Measurements from ENCODE around the gene RGS11. TPM values are rescaled to one million over a fixed set of nuclear protein-coding genes. Genes with fewer than 3 reads are reported as not detected.

The RGS11 gene
- total and polyA plus RNA-seq, 2 experiments from 2014 or later = 0.74 to 1.8 TPM

DNA sequence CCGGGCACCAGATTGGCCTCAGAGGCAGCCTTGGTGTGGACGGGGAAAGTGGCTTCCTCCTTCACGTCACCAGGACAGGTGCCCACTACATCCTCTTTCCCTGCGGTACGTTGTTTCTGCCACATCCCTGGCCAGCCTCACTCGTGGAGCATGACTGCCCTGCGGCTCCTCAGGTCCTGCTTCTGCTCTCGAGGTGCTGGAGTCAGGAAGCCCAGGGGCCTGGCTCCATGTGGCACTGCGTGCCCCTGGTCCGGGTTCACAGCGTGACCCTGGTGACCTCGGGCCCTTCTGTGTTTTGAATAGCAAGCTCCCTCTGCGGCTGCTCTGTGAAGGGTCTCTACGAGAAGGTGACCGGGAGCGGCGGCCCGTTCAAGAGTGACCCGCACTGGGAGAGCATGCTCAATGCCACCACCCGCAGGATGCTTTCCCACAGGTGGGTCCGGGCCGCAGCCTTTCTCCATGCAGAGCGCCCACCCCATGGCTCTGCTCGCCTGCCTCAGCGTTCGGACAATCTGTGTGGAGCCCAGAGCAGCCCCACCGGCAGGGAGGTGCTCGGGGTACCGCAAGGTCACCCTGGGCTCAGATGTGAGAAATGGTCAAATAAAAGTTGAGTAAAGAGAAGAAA lies 13.5 kb downstream of the RGS11 start:
- no peak overlapping the region for H2AFZ ChIP-seq
- DNase-seq (ENCODE audit: low spot score) = no peak
- H3K27ac Mint-ChIP-seq = no peak overlapping the region
- no peaks in the 10 kb centered on the region for H3K9me3 Mint-ChIP-seq
- H3K4me2 ChIP-seq = no peak overlapping the region
- H3K27ac ChIP-seq (ENCODE audit: low read depth) = no peak overlapping the region
- H3K36me3 ChIP-seq (ENCODE audit: insufficient read depth) = no peaks in the 10 kb centered on the region; the same call in 1 of the 2 replicates
- peaks cover 4% of the 10 kb centered on the region for H3K27me3 Mint-ChIP-seq (ENCODE audit: insufficient read depth, low read depth, poor library complexity)
- H4K20me1 ChIP-seq (replicated peaks; ENCODE audit: insufficient read depth) = no peaks in the 10 kb centered on the region
- no peak for ATAC-seq
- no peaks in the 10 kb centered on the region for H3K79me2 ChIP-seq (replicated peaks; ENCODE audit: insufficient read depth)
- H3K4me3 ChIP-seq = no peak overlapping the region
- H3K4me1 ChIP-seq (ENCODE audit: insufficient read depth) = no peaks in the 10 kb centered on the region
- no peaks in the 10 kb centered on the region for H3K27me3 ChIP-seq (ENCODE audit: insufficient read depth)
- no peak overlapping the region for H3K4me3 Mint-ChIP-seq
- 0 out of 2 replicates have a peak, but pooled peaks cover 3% of the 10 kb centered on the region for H3F3A ChIP-seq (replicated peaks; ENCODE audit: low read depth)
- H3K4me1 Mint-ChIP-seq = no peaks in the 10 kb centered on the region
- TF ChIP-seq EZH2phosphoT487 (IDR thresholded peaks at IDR 0.05; ENCODE audit: unreplicated experiment) (no peak), STAT1 (IDR thresholded peaks at IDR 0.05; ENCODE audit: unreplicated experiment) (no peak)
- TF ChIP-seq, protein P1, sequence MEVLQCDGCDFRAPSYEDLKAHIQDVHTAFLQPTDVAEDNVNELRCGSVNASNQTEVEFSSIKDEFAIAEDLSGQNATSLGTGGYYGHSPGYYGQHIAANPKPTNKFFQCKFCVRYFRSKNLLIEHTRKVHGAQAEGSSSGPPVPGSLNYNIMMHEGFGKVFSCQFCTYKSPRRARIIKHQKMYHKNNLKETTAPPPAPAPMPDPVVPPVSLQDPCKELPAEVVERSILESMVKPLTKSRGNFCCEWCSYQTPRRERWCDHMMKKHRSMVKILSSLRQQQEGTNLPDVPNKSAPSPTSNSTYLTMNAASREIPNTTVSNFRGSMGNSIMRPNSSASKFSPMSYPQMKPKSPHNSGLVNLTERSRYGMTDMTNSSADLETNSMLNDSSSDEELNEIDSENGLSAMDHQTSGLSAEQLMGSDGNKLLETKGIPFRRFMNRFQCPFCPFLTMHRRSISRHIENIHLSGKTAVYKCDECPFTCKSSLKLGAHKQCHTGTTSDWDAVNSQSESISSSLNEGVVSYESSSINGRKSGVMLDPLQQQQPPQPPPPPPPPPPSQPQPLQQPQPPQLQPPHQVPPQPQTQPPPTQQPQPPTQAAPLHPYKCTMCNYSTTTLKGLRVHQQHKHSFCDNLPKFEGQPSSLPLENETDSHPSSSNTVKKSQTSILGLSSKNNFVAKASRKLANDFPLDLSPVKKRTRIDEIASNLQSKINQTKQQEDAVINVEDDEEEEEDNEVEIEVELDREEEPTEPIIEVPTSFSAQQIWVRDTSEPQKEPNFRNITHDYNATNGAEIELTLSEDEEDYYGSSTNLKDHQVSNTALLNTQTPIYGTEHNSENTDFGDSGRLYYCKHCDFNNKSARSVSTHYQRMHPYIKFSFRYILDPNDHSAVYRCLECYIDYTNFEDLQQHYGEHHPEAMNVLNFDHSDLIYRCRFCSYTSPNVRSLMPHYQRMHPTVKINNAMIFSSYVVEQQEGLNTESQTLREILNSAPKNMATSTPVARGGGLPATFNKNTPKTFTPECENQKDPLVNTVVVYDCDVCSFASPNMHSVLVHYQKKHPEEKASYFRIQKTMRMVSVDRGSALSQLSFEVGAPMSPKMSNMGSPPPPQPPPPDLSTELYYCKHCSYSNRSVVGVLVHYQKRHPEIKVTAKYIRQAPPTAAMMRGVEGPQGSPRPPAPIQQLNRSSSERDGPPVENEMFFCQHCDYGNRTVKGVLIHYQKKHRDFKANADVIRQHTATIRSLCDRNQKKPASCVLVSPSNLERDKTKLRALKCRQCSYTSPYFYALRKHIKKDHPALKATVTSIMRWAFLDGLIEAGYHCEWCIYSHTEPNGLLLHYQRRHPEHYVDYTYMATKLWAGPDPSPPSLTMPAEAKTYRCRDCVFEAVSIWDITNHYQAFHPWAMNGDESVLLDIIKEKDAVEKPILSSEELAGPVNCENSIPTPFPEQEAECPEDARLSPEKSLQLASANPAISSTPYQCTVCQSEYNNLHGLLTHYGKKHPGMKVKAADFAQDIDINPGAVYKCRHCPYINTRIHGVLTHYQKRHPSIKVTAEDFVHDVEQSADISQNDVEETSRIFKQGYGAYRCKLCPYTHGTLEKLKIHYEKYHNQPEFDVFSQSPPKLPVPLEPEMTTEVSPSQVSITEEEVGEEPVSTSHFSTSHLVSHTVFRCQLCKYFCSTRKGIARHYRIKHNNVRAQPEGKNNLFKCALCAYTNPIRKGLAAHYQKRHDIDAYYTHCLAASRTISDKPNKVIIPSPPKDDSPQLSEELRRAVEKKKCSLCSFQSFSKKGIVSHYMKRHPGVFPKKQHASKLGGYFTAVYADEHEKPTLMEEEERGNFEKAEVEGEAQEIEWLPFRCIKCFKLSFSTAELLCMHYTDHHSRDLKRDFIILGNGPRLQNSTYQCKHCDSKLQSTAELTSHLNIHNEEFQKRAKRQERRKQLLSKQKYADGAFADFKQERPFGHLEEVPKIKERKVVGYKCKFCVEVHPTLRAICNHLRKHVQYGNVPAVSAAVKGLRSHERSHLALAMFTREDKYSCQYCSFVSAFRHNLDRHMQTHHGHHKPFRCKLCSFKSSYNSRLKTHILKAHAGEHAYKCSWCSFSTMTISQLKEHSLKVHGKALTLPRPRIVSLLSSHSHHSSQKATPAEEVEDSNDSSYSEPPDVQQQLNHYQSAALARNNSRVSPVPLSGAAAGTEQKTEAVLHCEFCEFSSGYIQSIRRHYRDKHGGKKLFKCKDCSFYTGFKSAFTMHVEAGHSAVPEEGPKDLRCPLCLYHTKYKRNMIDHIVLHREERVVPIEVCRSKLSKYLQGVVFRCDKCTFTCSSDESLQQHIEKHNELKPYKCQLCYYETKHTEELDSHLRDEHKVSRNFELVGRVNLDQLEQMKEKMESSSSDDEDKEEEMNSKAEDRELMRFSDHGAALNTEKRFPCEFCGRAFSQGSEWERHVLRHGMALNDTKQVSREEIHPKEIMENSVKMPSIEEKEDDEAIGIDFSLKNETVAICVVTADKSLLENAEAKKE (CRISPR knock-in tag; IDR thresholded peaks at IDR 0.05) = no peak
- H3K36me3 Mint-ChIP-seq (ENCODE audit: low read depth) = peaks cover 28% of the 10 kb centered on the region; the same call in 2 of the 3 replicates
- no peaks in the 10 kb centered on the region for H3K9me2 ChIP-seq (ENCODE audit: insufficient read depth)

DNA sequence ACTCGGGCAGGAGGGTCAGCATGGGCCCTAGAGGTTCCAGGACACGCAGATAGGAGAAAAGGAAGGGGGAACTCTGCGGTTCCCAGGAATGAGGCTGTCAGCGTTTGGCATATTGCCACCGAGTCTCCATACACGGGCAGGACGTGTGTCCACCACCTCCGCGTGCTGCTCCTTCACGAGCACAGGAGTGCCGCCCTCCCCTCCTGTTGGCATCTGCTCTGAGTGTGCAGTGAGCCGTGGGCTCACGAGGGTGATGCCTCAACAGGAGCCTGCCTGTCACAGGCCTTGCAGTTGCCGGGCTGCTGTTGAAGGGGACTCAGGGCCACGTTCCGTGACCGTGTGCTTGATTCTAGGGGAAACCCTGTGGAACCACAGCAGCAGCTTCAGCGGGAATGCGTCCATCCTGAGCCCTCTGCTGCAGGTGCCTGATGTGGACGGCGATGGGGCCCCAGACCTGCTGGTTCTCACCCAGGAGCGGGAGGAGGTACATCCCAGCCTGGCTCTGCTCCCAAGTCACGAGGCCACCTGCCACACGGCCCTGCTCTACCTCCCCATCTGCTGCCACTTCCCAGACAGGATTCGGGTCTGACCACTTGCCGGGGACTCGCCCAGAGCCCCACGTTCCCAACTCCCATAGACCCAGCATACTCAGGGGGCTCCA lies 14.6 kb downstream of the RGS11 start:
- no peak for DNase-seq (ENCODE audit: low spot score)
- Histone ChIP-seq H3K4me1 (ENCODE audit: insufficient read depth) (no peaks in the 10 kb centered on the region), H3F3A (replicated peaks; ENCODE audit: low read depth) (0 out of 2 replicates have a peak, but pooled peaks cover 2% of the 10 kb centered on the region), H3K4me3 (no peak overlapping the region), H3K79me2 (replicated peaks; ENCODE audit: insufficient read depth) (no peaks in the 10 kb centered on the region), H3K36me3 (ENCODE audit: insufficient read depth) (no peaks in the 10 kb centered on the region; the same call in 1 of the 2 replicates), H3K27ac (ENCODE audit: low read depth) (no peak overlapping the region), H3K9me2 (ENCODE audit: insufficient read depth) (no peaks in the 10 kb centered on the region), H2AFZ (no peak overlapping the region), H4K20me1 (replicated peaks; ENCODE audit: insufficient read depth) (no peaks in the 10 kb centered on the region), H3K4me2 (no peak overlapping the region), H3K27me3 (ENCODE audit: insufficient read depth) (no peaks in the 10 kb centered on the region)
- no peak for ATAC-seq
- Mint-ChIP-seq H3K4me1 (no peaks in the 10 kb centered on the region), H3K27me3 (ENCODE audit: insufficient read depth, low read depth, poor library complexity) (peaks cover 5% of the 10 kb centered on the region), H3K4me3 (no peak overlapping the region), H3K36me3 (ENCODE audit: low read depth) (peaks cover 31% of the 10 kb centered on the region; the same call in 2 of the 3 replicates), H3K9me3 (no peaks in the 10 kb centered on the region), H3K27ac (no peak overlapping the region)
- no peak for TF ChIP-seq ZNF331 (CRISPR knock-in tag; IDR thresholded peaks at IDR 0.05; ENCODE audit: low read depth)
- TF ChIP-seq, protein P2, sequence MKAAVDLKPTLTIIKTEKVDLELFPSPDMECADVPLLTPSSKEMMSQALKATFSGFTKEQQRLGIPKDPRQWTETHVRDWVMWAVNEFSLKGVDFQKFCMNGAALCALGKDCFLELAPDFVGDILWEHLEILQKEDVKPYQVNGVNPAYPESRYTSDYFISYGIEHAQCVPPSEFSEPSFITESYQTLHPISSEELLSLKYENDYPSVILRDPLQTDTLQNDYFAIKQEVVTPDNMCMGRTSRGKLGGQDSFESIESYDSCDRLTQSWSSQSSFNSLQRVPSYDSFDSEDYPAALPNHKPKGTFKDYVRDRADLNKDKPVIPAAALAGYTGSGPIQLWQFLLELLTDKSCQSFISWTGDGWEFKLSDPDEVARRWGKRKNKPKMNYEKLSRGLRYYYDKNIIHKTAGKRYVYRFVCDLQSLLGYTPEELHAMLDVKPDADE (IDR thresholded peaks at IDR 0.05) = no peak
